Endothelial cell of umbilical vein (primary cell): ENCODE results near the gene C1orf115. TPM values are rescaled to one million over a fixed set of nuclear protein-coding genes. Genes with fewer than 3 reads are reported as not detected.

ENCODE experiments used
- BruUV-seq: library from RNA; stranded (reverse); fragments of 400-500 nt; replicated peaks from 2 replicates; lab custom pipeline; 2021; lab: Mats Ljungman, UMichigan
- CTCF ChIA-PET: fragments of 300-600, 350-600 bp; sonication (Branson Sonifier 250); formaldehyde crosslinking; loops from one replicate; lab custom pipeline; 2021; ENCODE audit warnings: antibody characterized with exemption, inconsistent platforms; lab: Charles Lee
- POLR2A ChIA-PET: fragments of 300-600, 350-600 bp; sonication (Branson Sonifier 250); formaldehyde crosslinking; loops from one replicate; lab custom pipeline; 2021; ENCODE audit warnings: antibody characterized with exemption, inconsistent platforms; lab: Charles Lee
- DNase-seq: peaks from one replicate; pipeline ENCODE4 v3.0.0-alpha.2; 2011; ENCODE audit warnings: low read depth, low spot score
- FAIRE-seq: peaks from 2 replicates; lab custom pipeline; 2011; peaks lifted over from hg19 to GRCh38; lab: Jason Lieb, UNC
- H2AFZ ChIP-seq: 2 replicates; pipeline ENCODE4 v1.6.0; 2012; ENCODE audit warnings: low read depth, low read length, control low read depth, inconsistent platforms
- H3K27ac ChIP-seq: 2 replicates; pipeline ENCODE4 v1.5.1; 2011; ENCODE audit warnings: low read depth, mild to moderate bottlenecking, control low read depth, low read length, moderate library complexity; ENCODE audit not compliant: insufficient read depth
- H3K27me3 ChIP-seq, 2 experiments: 2 replicates each; pipeline versions ENCODE4 v1.6.0 to v1.6.1; 2011; ENCODE audit warnings: low read length in 2 of 2, mixed read lengths in 1 of 2; ENCODE audit not compliant: control insufficient read depth in 2 of 2, insufficient read depth in 2 of 2
- H3K36me3 ChIP-seq, 2 experiments: 2 replicates in 1 of 2; 3 replicates in 1 of 2; pipeline ENCODE4 v1.5.1; 2011; ENCODE audit warnings: low read length in 2 of 2, mild to moderate bottlenecking in 1 of 2, moderate library complexity in 1 of 2; ENCODE audit not compliant: control insufficient read depth in 2 of 2, insufficient read depth in 2 of 2; ENCODE audit errors: extremely low read depth in 1 of 2
- H3K4me1 ChIP-seq: 3 replicates; pipeline ENCODE4 v1.5.1; 2011; ENCODE audit warnings: mild to moderate bottlenecking, low read length; ENCODE audit not compliant: control insufficient read depth, insufficient read depth; ENCODE audit errors: extremely low read depth
- H3K4me2 ChIP-seq: 2 replicates; pipeline ENCODE4 v1.6.1; 2011; ENCODE audit warnings: low read length, control low read depth, mixed read lengths; ENCODE audit not compliant: insufficient read depth
- H3K4me3 ChIP-seq, 3 experiments: fragments of 200-600 bp in 1 of 3; sonication (generic), shearing (Covaris generic) in 1 of 3; replicated peaks in 1 of 3; 2 replicates each; pipeline ENCODE4 v1.5.1; 2011 to 2016; ENCODE audit warnings: control low read depth in 3 of 3, low read length in 3 of 3, mild to moderate bottlenecking in 2 of 3, inconsistent platforms in 1 of 3, low read depth in 1 of 3, moderate library complexity in 1 of 3; ENCODE audit not compliant: insufficient read depth in 1 of 3
- H3K79me2 ChIP-seq: 2 replicates; pipeline ENCODE4 v1.6.0; 2012; ENCODE audit warnings: low read length, inconsistent platforms; ENCODE audit not compliant: control insufficient read depth, insufficient read depth
- H3K9ac ChIP-seq: replicated peaks from 2 replicates; pipeline ENCODE3; 2011; ENCODE audit warnings: low read length, control low read depth; ENCODE audit not compliant: insufficient read depth; ENCODE audit errors: extremely low read depth
- H3K9me1 ChIP-seq: replicated peaks from 3 replicates; pipeline ENCODE4 v1.6.0; 2011; ENCODE audit warnings: mild to moderate bottlenecking, low read length; ENCODE audit not compliant: control insufficient read depth, insufficient read depth; ENCODE audit errors: extremely low read depth
- H3K9me3 ChIP-seq: replicated peaks from 2 replicates; pipeline ENCODE4 v1.5.1; 2012; ENCODE audit warnings: low read length, inconsistent platforms; ENCODE audit not compliant: control insufficient read depth, insufficient read depth
- H4K20me1 ChIP-seq: replicated peaks from 2 replicates; pipeline ENCODE3; 2011; ENCODE audit warnings: mild to moderate bottlenecking, low read length; ENCODE audit not compliant: control insufficient read depth, insufficient read depth; ENCODE audit errors: extremely low read depth
- EZH2 ChIP-seq: IDR thresholded peaks from 2 replicates; pipeline ENCODE4 v1.6.1; 2012; ENCODE audit warnings: borderline replicate concordance, low read depth, mild to moderate bottlenecking, moderate library complexity, low read length, inconsistent platforms; ENCODE audit not compliant: severe bottlenecking
- FOS ChIP-seq: IDR thresholded peaks from 2 replicates; pipeline ENCODE4 v1.6.1; 2011; ENCODE audit warnings: mild to moderate bottlenecking, low read length, moderate library complexity, borderline replicate concordance; ENCODE audit not compliant: insufficient read depth
- GATA2 ChIP-seq: IDR thresholded peaks from 2 replicates; pipeline ENCODE4 v1.7.0; 2011; ENCODE audit warnings: low read depth, mild to moderate bottlenecking, moderate library complexity, mixed read lengths, low read length; ENCODE audit not compliant: insufficient read length, insufficient read depth
- JUN ChIP-seq: IDR thresholded peaks from 2 replicates; pipeline ENCODE4 v1.6.1; 2011; ENCODE audit warnings: borderline replicate concordance, low read depth; ENCODE audit not compliant: insufficient read length, insufficient read depth
- MYC ChIP-seq: IDR thresholded peaks from one replicate; pipeline ENCODE4 v1.6.1; 2011; ENCODE audit warnings: mild to moderate bottlenecking, low read depth, low read length
- POLR2A ChIP-seq: IDR thresholded peaks from 2 replicates; pipeline ENCODE4 v1.6.1; 2012; ENCODE audit warnings: low read depth, mild to moderate bottlenecking, control low read depth, low read length
- POLR2AphosphoS5 ChIP-seq: IDR thresholded peaks from 2 replicates; pipeline ENCODE4 v1.6.1; 2012; ENCODE audit warnings: low read depth, mild to moderate bottlenecking, control low read depth, low read length, moderate library complexity; ENCODE audit not compliant: insufficient read depth
- dilution Hi-C: fragments of 300-500 bp; cut with MboI; formaldehyde crosslinking; loops from one replicate; pipeline ENCODE4 v1.15.0; 2019; ENCODE audit warnings: low sequenced_read_pairs; ENCODE audit not compliant: extremely low pct_ligation_motif_present
- intact Hi-C: fragments of 100-400 bp; cut with micrococcal nuclease; formaldehyde crosslinking; loops from one replicate; pipeline ENCODE4 v1.10.0; 2022
- polyA plus RNA-seq, 4 experiments: library from polyadenylated mRNA; depleted of rRNA in 3 of 4; stranded (reverse) in 3 of 4; unstranded in 1 of 4; fragments of >200 nt; gene quantifications; 2 replicates each; pipeline versions ENCODE4 v1.2.1 to v1.2.3, GENCODE V29; 2011 to 2012; ENCODE audit warnings: missing spikeins in 1 of 4
- total RNA-seq: library from RNA; stranded (reverse); gene quantifications from 2 replicates; pipeline ENCODE4 v1.2.3, GENCODE V29; 2021
- TF ChIP-seq, protein P1 (sequence below), 2 donors: IDR thresholded peaks; 1 replicate in 1 of 2; 2 replicates in 1 of 2; pipeline ENCODE4 v1.5.1; 2011; ENCODE audit warnings: low read length in 2 of 2, mild to moderate bottlenecking in 2 of 2, moderate library complexity in 2 of 2, control low read depth in 1 of 2, inconsistent platforms in 1 of 2, low read depth in 1 of 2; ENCODE audit not compliant: insufficient read depth in 1 of 2; ENCODE audit errors: extremely low read depth in 1 of 2
- TF ChIP-seq, protein P2 (sequence below): IDR thresholded peaks from 2 replicates; pipeline ENCODE4 v1.6.1; 2011; ENCODE audit not compliant: insufficient read depth, insufficient read length

C1orf115 gene
- total and polyA plus RNA-seq, 2 donors (not counting 3 experiments of a cell fraction or from before 2014, with no cell fraction given): 11.1 to 16.4 TPM

DNA sequence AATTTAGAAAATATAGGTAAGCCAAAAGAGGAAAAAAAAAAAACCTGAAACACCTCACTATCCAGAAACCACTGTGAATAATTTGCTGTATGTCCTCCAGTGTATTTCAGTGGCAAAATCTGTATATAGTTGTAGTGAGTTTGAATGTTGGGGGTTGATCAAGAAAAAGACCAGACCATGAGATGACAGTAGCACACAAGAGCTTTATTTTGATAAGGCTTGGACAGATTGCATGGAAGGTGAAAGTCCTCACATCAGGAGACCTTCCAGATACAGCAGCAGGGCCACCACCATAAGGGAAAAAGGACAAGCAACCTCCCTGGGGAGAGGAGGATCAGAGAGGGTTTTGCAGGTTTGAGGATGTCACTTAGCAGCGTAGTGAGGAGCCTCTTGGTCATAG is 16.2 kb upstream of the C1orf115 start:
- ChIA-PET POLR2A (no interaction called here), CTCF (interaction anchor here (0.7 to 3.9 kb wide), 4 partner anchors 59 to 378 kb away, joined by 3 to 17 read pairs (median 9); no protein-coding TSS in a partner anchor)
- Histone ChIP-seq H3K27me3 (no peaks in the 10 kb centered on the region), H3K36me3 (no peaks in the 10 kb centered on the region), H2AFZ (no peak overlapping the region), H3K4me1 (no peaks in the 10 kb centered on the region), H3K9ac (no peak overlapping the region), H3K9me3 (no peaks in the 10 kb centered on the region), H3K79me2 (no peaks in the 10 kb centered on the region), H3K9me1 (no peaks in the 10 kb centered on the region), H3K4me2 (no peak overlapping the region), H3K27ac (no peak overlapping the region), H4K20me1 (no peaks in the 10 kb centered on the region), H3K4me3 (no peak overlapping the region)
- dilution Hi-C loops: no loop called here
- FAIRE-seq (no peak), DNase-seq (no peak)
- BruUV-seq: no TSS peak
- intact Hi-C loops: no loop called here
- TF ChIP-seq MYC: no peak
- no peak for TF ChIP-seq POLR2A
- TF ChIP-seq, protein P1, sequence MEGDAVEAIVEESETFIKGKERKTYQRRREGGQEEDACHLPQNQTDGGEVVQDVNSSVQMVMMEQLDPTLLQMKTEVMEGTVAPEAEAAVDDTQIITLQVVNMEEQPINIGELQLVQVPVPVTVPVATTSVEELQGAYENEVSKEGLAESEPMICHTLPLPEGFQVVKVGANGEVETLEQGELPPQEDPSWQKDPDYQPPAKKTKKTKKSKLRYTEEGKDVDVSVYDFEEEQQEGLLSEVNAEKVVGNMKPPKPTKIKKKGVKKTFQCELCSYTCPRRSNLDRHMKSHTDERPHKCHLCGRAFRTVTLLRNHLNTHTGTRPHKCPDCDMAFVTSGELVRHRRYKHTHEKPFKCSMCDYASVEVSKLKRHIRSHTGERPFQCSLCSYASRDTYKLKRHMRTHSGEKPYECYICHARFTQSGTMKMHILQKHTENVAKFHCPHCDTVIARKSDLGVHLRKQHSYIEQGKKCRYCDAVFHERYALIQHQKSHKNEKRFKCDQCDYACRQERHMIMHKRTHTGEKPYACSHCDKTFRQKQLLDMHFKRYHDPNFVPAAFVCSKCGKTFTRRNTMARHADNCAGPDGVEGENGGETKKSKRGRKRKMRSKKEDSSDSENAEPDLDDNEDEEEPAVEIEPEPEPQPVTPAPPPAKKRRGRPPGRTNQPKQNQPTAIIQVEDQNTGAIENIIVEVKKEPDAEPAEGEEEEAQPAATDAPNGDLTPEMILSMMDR (IDR thresholded peaks at IDR 0.05; ENCODE audit: extremely low read depth in 1 of 2, insufficient read depth in 1 of 2, low read depth in 1 of 2, low read length in 2 of 2): no peak
- no peak for TF ChIP-seq JUN
- TF ChIP-seq, protein P2, sequence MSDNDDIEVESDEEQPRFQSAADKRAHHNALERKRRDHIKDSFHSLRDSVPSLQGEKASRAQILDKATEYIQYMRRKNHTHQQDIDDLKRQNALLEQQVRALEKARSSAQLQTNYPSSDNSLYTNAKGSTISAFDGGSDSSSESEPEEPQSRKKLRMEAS: no peak

DNA sequence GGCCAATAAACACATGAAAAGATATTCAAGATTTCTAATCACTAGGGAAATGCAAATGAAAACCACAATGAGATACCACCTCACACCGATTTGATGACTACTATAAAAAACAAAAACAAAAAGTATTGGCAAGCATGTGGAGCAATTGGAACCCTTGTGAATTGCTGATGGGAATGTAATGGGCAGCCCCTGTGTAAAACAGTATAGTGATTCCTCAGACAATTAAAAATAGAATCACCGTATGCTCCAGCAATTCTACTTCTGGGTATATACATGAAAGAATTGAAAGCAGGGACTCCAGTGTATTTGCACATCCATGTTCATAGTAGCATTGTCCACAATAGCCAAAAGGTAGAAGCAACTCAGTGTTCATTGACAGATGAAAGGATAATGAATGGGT is 12.9 kb upstream of the C1orf115 start:
- ChIA-PET POLR2A (no interaction called here), CTCF (interaction anchor here (1.2 to 2.8 kb wide), 2 partner anchors 56 to 99 kb away, joined by 4 to 19 read pairs; no protein-coding TSS in a partner anchor)
- intact Hi-C loops (no loop called here), dilution Hi-C loops (no loop called here)
- Histone ChIP-seq H3K9me1 (no peaks in the 10 kb centered on the region), H3K27ac (no peak overlapping the region), H3K4me1 (no peaks in the 10 kb centered on the region), H3K9ac (no peak overlapping the region), H3K79me2 (no peaks in the 10 kb centered on the region), H3K9me3 (no peaks in the 10 kb centered on the region), H3K36me3 (no peaks in the 10 kb centered on the region), H3K4me3 (no peak overlapping the region), H4K20me1 (no peaks in the 10 kb centered on the region), H3K27me3 (no peaks in the 10 kb centered on the region), H2AFZ (no peak overlapping the region), H3K4me2 (no peak overlapping the region)
- TF ChIP-seq, protein P1 (IDR thresholded peaks at IDR 0.05; ENCODE audit: extremely low read depth in 1 of 2, insufficient read depth in 1 of 2, low read depth in 1 of 2, low read length in 2 of 2): no peak
- TF ChIP-seq GATA2 (no peak), JUN (no peak), FOS (no peak), POLR2AphosphoS5 (no peak), MYC (no peak), POLR2A (no peak), EZH2 (no peak)
- TF ChIP-seq, protein P2: no peak
- DNase-seq: no peak
- no TSS peak for BruUV-seq
- FAIRE-seq: no peak
